Retinal pigment epithelial cell (primary cell): ENCODE data around the gene MAD1L1.

Experiments used
- DNase-seq: peaks from one replicate; pipeline ENCODE4 v3.0.0-alpha.2; 2010; ENCODE audit warnings: low read depth
- H3K4me3 ChIP-seq: 2 replicates; pipeline ENCODE4 v1.5.1; 2011; ENCODE audit warnings: mild to moderate bottlenecking, low read length, control low read depth, moderate library complexity
- TF ChIP-seq, protein P1 (sequence below): conservative IDR thresholded peaks from 2 replicates; pipeline ENCODE4 v1.5.1; 2011; ENCODE audit warnings: low read depth, low read length, control low read depth, inconsistent platforms

MAD1L1 gene

GRCh38 chr7:1897861-1898627, 334.7 kb downstream of the MAD1L1 start:
- TF ChIP-seq, protein P1, sequence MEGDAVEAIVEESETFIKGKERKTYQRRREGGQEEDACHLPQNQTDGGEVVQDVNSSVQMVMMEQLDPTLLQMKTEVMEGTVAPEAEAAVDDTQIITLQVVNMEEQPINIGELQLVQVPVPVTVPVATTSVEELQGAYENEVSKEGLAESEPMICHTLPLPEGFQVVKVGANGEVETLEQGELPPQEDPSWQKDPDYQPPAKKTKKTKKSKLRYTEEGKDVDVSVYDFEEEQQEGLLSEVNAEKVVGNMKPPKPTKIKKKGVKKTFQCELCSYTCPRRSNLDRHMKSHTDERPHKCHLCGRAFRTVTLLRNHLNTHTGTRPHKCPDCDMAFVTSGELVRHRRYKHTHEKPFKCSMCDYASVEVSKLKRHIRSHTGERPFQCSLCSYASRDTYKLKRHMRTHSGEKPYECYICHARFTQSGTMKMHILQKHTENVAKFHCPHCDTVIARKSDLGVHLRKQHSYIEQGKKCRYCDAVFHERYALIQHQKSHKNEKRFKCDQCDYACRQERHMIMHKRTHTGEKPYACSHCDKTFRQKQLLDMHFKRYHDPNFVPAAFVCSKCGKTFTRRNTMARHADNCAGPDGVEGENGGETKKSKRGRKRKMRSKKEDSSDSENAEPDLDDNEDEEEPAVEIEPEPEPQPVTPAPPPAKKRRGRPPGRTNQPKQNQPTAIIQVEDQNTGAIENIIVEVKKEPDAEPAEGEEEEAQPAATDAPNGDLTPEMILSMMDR = no peak
- no peak overlapping the region for H3K4me3 ChIP-seq
- no peak for DNase-seq

GRCh38 chr7:1897076-1897860, 335.5 kb downstream of the MAD1L1 start:
- TF ChIP-seq, protein P1 = no peak
- H3K4me3 ChIP-seq = no peak overlapping the region
- DNase-seq = no peak

GRCh38 chr7:1895664-1896515, 336.9 kb downstream of the MAD1L1 start:
- no peak overlapping the region for H3K4me3 ChIP-seq
- TF ChIP-seq, protein P1 = no peak
- DNase-seq = no peak

- no peak for DNase-seq
- H3K4me3 ChIP-seq = no peak overlapping the region
- TF ChIP-seq, protein P1 = no peak
Measured at GRCh38 chr7:1894906-1895663, 337.7 kb downstream of the MAD1L1 start.

DNA sequence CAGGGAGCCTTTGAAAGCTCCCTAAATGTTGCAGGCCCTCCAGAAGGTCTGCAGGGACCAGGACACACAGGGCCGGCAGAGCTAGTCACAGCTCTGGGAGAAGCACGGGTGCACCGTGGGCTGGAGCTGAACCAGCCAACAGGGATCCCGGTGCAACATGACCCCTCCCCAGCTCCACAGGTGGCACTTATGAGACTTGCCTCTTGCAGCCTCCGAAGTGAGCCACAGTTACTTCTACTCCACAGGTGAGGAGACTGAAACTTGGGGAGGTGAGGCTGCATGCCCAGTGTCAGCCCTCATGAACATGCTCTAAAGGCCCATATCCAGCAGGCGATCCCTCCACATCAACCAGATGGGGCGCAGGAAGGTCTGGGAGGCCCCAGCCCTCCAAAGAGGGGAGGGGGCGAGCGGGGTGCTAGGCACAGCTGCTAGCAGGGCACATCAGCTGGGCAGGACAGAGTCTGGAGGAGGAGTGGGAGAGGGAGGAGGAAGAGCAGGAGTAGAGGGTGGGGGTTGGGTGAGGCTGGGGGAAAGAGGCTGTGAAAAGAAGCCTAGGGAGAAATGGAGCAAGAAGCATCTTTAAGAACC, 338.3 kb downstream of the MAD1L1 start:
- DNase-seq = no peak
- H3K4me3 ChIP-seq = no peak overlapping the region
- TF ChIP-seq, protein P1 = no peak

GRCh38 chr7:1893451-1893850, 339.3 kb downstream of the MAD1L1 start:
- DNase-seq = no peak
- H3K4me3 ChIP-seq = no peak overlapping the region
- TF ChIP-seq, protein P1 = no peak
